IMR-90 (cell line): ENCODE measurements around the gene ATG10.

Experiments used
- CEBPB ChIP-seq: IDR thresholded peaks from 2 replicates; pipeline ENCODE4 v1.6.1; 2012; ENCODE audit warnings: low read depth, low read length, improper control_type of control experiment
- FOS ChIP-seq: fragments of 150-350 bp; IDR thresholded peaks from 2 replicates; pipeline ENCODE4 v1.6.1; 2016; ENCODE audit warnings: low read depth, low read length
- MAZ ChIP-seq: IDR thresholded peaks from 2 replicates; pipeline ENCODE4 v1.6.1; 2012; ENCODE audit warnings: low read depth, mild to moderate bottlenecking, low read length, improper control_type of control experiment, moderate library complexity, borderline replicate concordance
- MXI1 ChIP-seq: IDR thresholded peaks from 2 replicates; pipeline ENCODE4 v1.6.1; 2012; ENCODE audit warnings: low read depth, mild to moderate bottlenecking, low read length, moderate library complexity, borderline replicate concordance
- POLR2A ChIP-seq: IDR thresholded peaks from 2 replicates; pipeline ENCODE4 v1.6.1; 2012; ENCODE audit warnings: mild to moderate bottlenecking, low read depth, low read length
- RAD21 ChIP-seq: IDR thresholded peaks from 2 replicates; pipeline ENCODE4 v1.6.1; 2012; ENCODE audit warnings: low read length, improper control_type of control experiment
- RCOR1 ChIP-seq: IDR thresholded peaks from 2 replicates; pipeline ENCODE4 v1.6.1; 2012; ENCODE audit warnings: mild to moderate bottlenecking, low read length, improper control_type of control experiment; ENCODE audit not compliant: insufficient replicate concordance
- RFX5 ChIP-seq: IDR thresholded peaks from 2 replicates; pipeline ENCODE4 v1.8.0; 2012; ENCODE audit warnings: low read depth, mild to moderate bottlenecking, low read length, moderate library complexity
- SMC3 ChIP-seq: fragments of 150-350 bp; IDR thresholded peaks from 2 replicates; pipeline ENCODE4 v1.6.1; 2016; ENCODE audit warnings: low read depth, mild to moderate bottlenecking, antibody characterized with exemption, low read length, moderate library complexity
- USF2 ChIP-seq: fragments of 150-350 bp; IDR thresholded peaks from 2 replicates; pipeline ENCODE4 v1.6.1; 2017; ENCODE audit warnings: mild to moderate bottlenecking, antibody characterized with exemption, low read length, low read depth
- TF ChIP-seq, protein P1 (sequence below): conservative IDR thresholded peaks from 2 replicates; pipeline ENCODE4 v1.5.1; 2012; ENCODE audit warnings: mild to moderate bottlenecking, low read depth, low read length, improper control_type of control experiment

GRCh38 chr5:82010696-82011095 lies 38.9 kb downstream of the ATG10 start:
- TF ChIP-seq, protein P1, sequence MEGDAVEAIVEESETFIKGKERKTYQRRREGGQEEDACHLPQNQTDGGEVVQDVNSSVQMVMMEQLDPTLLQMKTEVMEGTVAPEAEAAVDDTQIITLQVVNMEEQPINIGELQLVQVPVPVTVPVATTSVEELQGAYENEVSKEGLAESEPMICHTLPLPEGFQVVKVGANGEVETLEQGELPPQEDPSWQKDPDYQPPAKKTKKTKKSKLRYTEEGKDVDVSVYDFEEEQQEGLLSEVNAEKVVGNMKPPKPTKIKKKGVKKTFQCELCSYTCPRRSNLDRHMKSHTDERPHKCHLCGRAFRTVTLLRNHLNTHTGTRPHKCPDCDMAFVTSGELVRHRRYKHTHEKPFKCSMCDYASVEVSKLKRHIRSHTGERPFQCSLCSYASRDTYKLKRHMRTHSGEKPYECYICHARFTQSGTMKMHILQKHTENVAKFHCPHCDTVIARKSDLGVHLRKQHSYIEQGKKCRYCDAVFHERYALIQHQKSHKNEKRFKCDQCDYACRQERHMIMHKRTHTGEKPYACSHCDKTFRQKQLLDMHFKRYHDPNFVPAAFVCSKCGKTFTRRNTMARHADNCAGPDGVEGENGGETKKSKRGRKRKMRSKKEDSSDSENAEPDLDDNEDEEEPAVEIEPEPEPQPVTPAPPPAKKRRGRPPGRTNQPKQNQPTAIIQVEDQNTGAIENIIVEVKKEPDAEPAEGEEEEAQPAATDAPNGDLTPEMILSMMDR, result no peak
- no peak for TF ChIP-seq USF2
- TF ChIP-seq POLR2A, result no peak
- no peak for TF ChIP-seq RAD21
- TF ChIP-seq MAZ, result no peak
- TF ChIP-seq SMC3, result no peak
- TF ChIP-seq FOS, result no peak
- TF ChIP-seq CEBPB, result no peak
- TF ChIP-seq RCOR1, result no peak
- no peak for TF ChIP-seq RFX5
- no peak for TF ChIP-seq MXI1
